ENCODE results near the gene ARFGEF2. TPM values are rescaled to one million over a fixed set of nuclear protein-coding genes. Genes with fewer than 3 reads are reported as not detected.

Gene ARFGEF2
- total and polyA plus RNA-seq, 2 experiments from 2014 or later = 8.5 to 20.6 TPM

DNA sequence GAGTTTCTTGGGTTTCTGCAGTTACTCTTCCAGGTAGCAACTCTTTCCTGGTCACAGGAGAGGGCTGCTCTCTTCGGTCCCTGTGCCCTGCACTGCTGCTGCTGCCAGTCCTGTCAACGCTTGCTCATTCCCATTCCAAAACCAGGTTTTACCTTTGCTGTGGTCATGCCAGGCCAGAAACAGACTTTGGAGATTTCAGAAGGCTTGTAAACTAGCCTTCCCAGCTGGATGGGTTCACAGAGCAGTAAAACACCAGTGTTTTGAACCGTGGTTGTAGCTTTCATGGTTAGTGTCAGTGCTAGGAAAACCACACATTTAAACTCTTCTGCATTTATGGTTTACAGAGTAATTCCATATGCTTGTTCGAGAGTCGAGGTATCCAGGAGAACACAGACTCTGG, 16.2 kb downstream of the ARFGEF2 start:
- no peaks in the 10 kb centered on the region for H3K9me3 ChIP-seq (ENCODE audit: low read depth)
- TF ChIP-seq, protein P1, sequence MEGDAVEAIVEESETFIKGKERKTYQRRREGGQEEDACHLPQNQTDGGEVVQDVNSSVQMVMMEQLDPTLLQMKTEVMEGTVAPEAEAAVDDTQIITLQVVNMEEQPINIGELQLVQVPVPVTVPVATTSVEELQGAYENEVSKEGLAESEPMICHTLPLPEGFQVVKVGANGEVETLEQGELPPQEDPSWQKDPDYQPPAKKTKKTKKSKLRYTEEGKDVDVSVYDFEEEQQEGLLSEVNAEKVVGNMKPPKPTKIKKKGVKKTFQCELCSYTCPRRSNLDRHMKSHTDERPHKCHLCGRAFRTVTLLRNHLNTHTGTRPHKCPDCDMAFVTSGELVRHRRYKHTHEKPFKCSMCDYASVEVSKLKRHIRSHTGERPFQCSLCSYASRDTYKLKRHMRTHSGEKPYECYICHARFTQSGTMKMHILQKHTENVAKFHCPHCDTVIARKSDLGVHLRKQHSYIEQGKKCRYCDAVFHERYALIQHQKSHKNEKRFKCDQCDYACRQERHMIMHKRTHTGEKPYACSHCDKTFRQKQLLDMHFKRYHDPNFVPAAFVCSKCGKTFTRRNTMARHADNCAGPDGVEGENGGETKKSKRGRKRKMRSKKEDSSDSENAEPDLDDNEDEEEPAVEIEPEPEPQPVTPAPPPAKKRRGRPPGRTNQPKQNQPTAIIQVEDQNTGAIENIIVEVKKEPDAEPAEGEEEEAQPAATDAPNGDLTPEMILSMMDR (IDR thresholded peaks at IDR 0.05; ENCODE audit: low read depth, low read length) = no peak
- peaks cover 3% of the 10 kb centered on the region for H3K36me3 ChIP-seq
- no peak for DNase-seq (ENCODE audit: low read depth in 1 of 2, low spot score in 1 of 2)
- peaks cover under 1% of the 10 kb centered on the region for H3K4me1 ChIP-seq (ENCODE audit: low read depth)
- no peaks in the 10 kb centered on the region for H3K27me3 ChIP-seq
- no peak overlapping the region for H3K4me3 ChIP-seq
- H3K27ac ChIP-seq = no peak overlapping the region

DNA sequence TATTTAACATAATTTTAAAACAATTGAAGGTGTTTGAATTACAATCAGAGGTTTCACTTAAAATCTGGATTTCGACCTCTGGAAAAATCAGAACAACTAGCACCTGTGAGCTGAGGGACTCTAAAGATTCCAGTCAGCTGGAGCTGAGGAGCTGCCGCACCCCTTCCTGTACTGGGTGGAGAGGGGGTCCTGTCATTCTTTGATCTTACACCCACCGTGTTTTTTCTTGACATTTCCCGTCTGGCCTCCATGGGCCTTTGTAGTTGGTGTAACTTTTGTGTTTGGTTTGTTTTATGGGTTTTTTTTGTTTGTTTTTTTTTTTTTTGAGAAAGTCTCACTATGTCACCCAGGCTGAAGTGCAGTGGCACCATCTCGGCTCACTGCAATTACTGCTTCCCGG, 17.2 kb downstream of the ARFGEF2 start:
- TF ChIP-seq, protein P1 (IDR thresholded peaks at IDR 0.05; ENCODE audit: low read depth, low read length) = no peak
- peaks cover 3% of the 10 kb centered on the region for H3K36me3 ChIP-seq
- H3K27me3 ChIP-seq = no peaks in the 10 kb centered on the region
- no peaks in the 10 kb centered on the region for H3K9me3 ChIP-seq (ENCODE audit: low read depth)
- H3K4me1 ChIP-seq (ENCODE audit: low read depth) = no peaks in the 10 kb centered on the region
- H3K27ac ChIP-seq = no peak overlapping the region
- no peak overlapping the region for H3K4me3 ChIP-seq
- no peak for DNase-seq (ENCODE audit: low read depth in 1 of 2, low spot score in 1 of 2)

GRCh38 chr20:48940170-48940569, 18.7 kb downstream of the ARFGEF2 start:
- no peak for DNase-seq (ENCODE audit: low read depth in 1 of 2, low spot score in 1 of 2)
- Histone ChIP-seq H3K27me3 (no peaks in the 10 kb centered on the region), H3K4me1 (ENCODE audit: low read depth) (no peaks in the 10 kb centered on the region), H3K9me3 (ENCODE audit: low read depth) (no peaks in the 10 kb centered on the region), H3K36me3 (peaks cover 3% of the 10 kb centered on the region), H3K4me3 (no peak overlapping the region), H3K27ac (no peak overlapping the region)
- TF ChIP-seq, protein P1 (IDR thresholded peaks at IDR 0.05; ENCODE audit: low read depth, low read length) = no peak

DNA sequence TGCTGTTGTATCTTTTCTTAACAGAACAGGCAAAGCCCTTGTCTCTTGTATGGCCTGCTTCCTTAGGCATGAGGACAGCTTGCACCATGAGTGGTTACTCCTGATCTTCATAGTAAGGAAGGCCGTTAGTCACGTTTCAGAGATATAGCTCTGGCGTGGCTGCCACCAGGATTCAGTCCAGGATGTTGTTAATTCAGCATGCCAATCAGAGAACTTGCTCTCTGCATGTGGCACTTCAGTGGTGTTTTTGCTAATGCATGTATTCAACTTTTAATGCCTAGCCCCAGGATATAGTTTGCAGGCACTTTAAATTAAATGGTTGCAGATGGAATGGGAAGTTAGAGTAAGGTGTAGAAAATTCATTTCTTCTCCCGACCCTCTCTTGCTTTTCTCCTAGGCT, 20.0 kb downstream of the ARFGEF2 start:
- Histone ChIP-seq H3K4me3 (no peak overlapping the region), H3K36me3 (peaks cover 3% of the 10 kb centered on the region), H3K27ac (no peak overlapping the region), H3K9me3 (ENCODE audit: low read depth) (no peaks in the 10 kb centered on the region), H3K27me3 (no peaks in the 10 kb centered on the region), H3K4me1 (ENCODE audit: low read depth) (no peaks in the 10 kb centered on the region)
- TF ChIP-seq, protein P1 (IDR thresholded peaks at IDR 0.05; ENCODE audit: low read depth, low read length) = no peak
- no peak for DNase-seq (ENCODE audit: low read depth in 1 of 2, low spot score in 1 of 2)

- Histone ChIP-seq H3K4me3 (no peak overlapping the region), H3K36me3 (peaks cover 3% of the 10 kb centered on the region), H3K27ac (no peak overlapping the region), H3K27me3 (no peaks in the 10 kb centered on the region), H3K4me1 (ENCODE audit: low read depth) (no peaks in the 10 kb centered on the region), H3K9me3 (ENCODE audit: low read depth) (no peaks in the 10 kb centered on the region)
- no peak for DNase-seq (ENCODE audit: low read depth in 1 of 2, low spot score in 1 of 2)
- TF ChIP-seq, protein P1 (IDR thresholded peaks at IDR 0.05; ENCODE audit: low read depth, low read length) = no peak
Observed at GRCh38 chr20:48942730-48943129, 21.2 kb downstream of the ARFGEF2 start.
